ENCODE results near the gene IFNL4. TPM values are rescaled to one million over a fixed set of nuclear protein-coding genes. Genes with fewer than 3 reads are reported as not detected.

The IFNL4 gene
- total and polyA plus RNA-seq, 10 of the 15 experiments (the other 5 are each of a cell fraction or from before 2014, with no cell fraction given): not detected

DNA sequence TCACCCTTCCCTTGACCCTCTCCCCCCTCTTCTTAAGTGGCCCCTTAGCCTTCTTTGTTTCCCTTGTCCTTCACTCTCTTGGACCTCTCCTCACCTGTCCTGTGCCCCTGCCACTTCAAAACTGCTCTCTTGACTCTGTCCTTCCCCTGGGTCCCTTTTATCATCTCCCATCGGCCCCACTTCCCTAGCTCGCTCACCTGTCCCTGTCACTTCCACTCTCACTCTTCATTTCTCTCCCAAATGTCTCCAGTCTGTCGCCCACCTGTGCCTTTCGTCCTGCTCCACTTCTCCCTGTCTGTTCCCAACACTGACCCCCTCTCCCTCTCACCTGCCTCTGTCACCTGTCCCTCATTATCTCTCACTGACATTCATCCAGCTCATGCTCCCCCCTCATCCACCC is 48.2 kb upstream of the IFNL4 start (continued):
- TF ChIP-seq, protein P1, sequence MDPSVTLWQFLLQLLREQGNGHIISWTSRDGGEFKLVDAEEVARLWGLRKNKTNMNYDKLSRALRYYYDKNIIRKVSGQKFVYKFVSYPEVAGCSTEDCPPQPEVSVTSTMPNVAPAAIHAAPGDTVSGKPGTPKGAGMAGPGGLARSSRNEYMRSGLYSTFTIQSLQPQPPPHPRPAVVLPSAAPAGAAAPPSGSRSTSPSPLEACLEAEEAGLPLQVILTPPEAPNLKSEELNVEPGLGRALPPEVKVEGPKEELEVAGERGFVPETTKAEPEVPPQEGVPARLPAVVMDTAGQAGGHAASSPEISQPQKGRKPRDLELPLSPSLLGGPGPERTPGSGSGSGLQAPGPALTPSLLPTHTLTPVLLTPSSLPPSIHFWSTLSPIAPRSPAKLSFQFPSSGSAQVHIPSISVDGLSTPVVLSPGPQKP (IDR thresholded peaks at IDR 0.05; ENCODE audit: low read depth, low read length): no peak
- TF ChIP-seq ZNF384 (IDR thresholded peaks at IDR 0.05; ENCODE audit: borderline replicate concordance, low read depth, low read length) (no peak), MYB (IDR thresholded peaks at IDR 0.05; ENCODE audit: borderline replicate concordance, low read depth, low read length) (no peak)

DNA sequence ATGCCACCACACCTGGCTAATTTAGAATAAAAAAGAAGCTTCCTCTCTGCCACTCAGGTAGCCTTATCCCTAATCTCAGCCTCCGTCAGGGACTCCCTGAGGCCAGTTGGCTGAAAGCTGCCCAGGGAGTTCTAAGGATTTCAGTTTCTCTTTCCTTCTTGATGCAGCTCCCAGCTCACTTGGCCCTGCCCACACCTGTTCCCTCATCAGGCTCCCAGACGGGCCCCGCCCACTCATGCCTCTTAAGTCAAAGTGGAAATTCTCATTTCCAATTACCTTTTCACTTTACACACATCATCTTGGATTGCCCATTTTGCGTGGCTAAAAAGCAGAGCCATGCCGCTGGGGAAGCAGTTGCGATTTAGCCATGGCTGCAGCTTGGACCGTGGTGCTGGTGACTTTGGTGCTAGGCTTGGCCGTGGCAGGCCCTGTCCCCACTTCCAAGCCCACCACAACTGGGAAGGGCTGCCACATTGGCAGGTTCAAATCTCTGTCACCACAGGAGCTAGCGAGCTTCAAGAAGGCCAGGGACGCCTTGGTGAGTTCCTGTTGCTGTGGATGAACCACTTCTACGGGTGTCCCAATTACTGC is 47.5 kb upstream of the IFNL4 start, which contains the start of gene IFNL1:
IFNL1 (plus strand) TSS at position 353 of the 591 bp plus-strand sequence; CDS start at position 368, 15 bp downstream.
- no peaks in the 10 kb centered on the region for H4K20me1 ChIP-seq (ENCODE audit: control insufficient read depth, insufficient read depth)
- no peak within 1 kb of the TSS for H3K4me2 ChIP-seq (ENCODE audit: control insufficient read depth, insufficient read depth)
- H3K36me3 ChIP-seq (ENCODE audit: control insufficient read depth in 2 of 2, insufficient read depth in 2 of 2, low read length in 1 of 2): no peaks in the 10 kb centered on the region
- CTCF ChIA-PET: interaction anchor here (1.1 kb wide), 1 partner anchor 286 kb away, joined by 3 read pairs; no protein-coding TSS in a partner anchor
- H3K4me3 ChIP-seq: no peak within 1 kb of the TSS
- RAD21 ChIA-PET (ENCODE audit: unreplicated experiment): no interaction called here
- SMC1A ChIA-PET (ENCODE audit: uncharacterized antibody, unreplicated experiment): no interaction called here
- WGBS (ENCODE audit: insufficient coverage, insufficient replicate concordance, low lambda C conversion rate, missing lambda C conversion rate): 58% methylated on average over 11 of the region's 11 CpGs
- in situ Hi-C loops (cut with MboI): no loop called here
- no peaks in the 10 kb centered on the region for H3K4me1 ChIP-seq (ENCODE audit: control insufficient read depth, insufficient read depth, low read length)
- H3K79me2 ChIP-seq (ENCODE audit: control insufficient read depth, insufficient read depth, low read length): no peaks in the 10 kb centered on the region
- H3K9ac ChIP-seq (ENCODE audit: control insufficient read depth, insufficient read depth, low read length): no peak within 1 kb of the TSS
- H3K27ac ChIP-seq (ENCODE audit: control insufficient read depth, insufficient read depth): no peak within 1 kb of the TSS
- ATAC-seq: no peak
- 0 out of 4 replicates have a peak, but pooled peaks cover 0 to 3% of the 10 kb centered on the region in 2 experiments for H3K27me3 ChIP-seq (replicated peaks in 1 of 2; ENCODE audit: control insufficient read depth in 2 of 2, insufficient read depth in 2 of 2, low read length in 1 of 2)
- POLR2A ChIA-PET: no interaction called here
- H3K9me3 ChIP-seq (replicated peaks; ENCODE audit: control insufficient read depth, insufficient read depth, low read length): no peaks in the 10 kb centered on the region
- H2AFZ ChIP-seq (ENCODE audit: control insufficient read depth, low read depth, low read length): no peak within 1 kb of the TSS
- no peak for DNase-seq (ENCODE audit: low read depth, low spot score)
- TF ChIP-seq NBN (IDR thresholded peaks at IDR 0.05) (no peak), TARDBP (IDR thresholded peaks at IDR 0.05; ENCODE audit: borderline replicate concordance) (no peak)
- BruUV-seq (replicated peaks): no TSS peak
- intact Hi-C loops (cut with micrococcal nuclease; ENCODE audit: unreplicated experiment): no loop called here
- FAIRE-seq: no peak
